RWPE1 (cell line): ENCODE results near the gene APOC3.

ENCODE experiments used
- CTCF ChIA-PET: fragments of 350-600 bp; sonication (Branson Sonifier 250); formaldehyde crosslinking; extraction: SDS; loops from one replicate; lab custom pipeline; 2021; lab: Yijun Ruan, JAX
- POLR2A ChIA-PET: fragments of 400-600 bp; formaldehyde crosslinking; extraction: SDS; loops from one replicate; lab custom pipeline; 2020; ENCODE audit warnings: antibody characterized with exemption; ENCODE audit not compliant: low non-redundant PET; lab: Yijun Ruan, JAX
- DNase-seq: peaks from one replicate; pipeline ENCODE4 v3.0.0; 2012; ENCODE audit warnings: low spot score
- H3K27ac ChIP-seq: fragments of 450-650 bp; 2 replicates; pipeline ENCODE4 v1.5.1; 2017
- TF ChIP-seq, protein P1 (sequence below): fragments of 450-650 bp; conservative IDR thresholded peaks from 2 replicates; pipeline ENCODE4 v1.5.1; 2017; ENCODE audit warnings: low read depth, mild to moderate bottlenecking

The APOC3 gene

DNA sequence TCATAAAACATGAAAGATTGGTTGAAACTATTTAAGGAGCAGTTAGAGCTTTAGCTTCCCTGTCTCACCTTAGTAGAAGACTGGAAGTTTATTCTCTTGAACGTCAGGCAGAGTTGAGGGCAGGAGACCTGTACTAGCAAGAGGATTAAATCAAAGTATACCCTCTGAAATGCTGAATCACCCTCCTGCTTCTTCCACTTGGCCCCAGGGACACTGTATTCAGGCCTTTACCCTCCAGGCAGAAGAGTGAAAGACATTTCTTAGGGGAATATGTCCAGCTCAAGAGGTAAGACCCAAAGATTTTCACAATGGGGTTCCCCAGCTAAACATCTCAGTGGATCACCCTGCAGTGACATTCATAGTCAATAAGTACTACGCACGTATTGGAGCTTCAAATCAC is 18.5 kb upstream of the APOC3 start:
- CTCF ChIA-PET: no interaction called here
- POLR2A ChIA-PET: no interaction called here
- H3K27ac ChIP-seq: no peak overlapping the region
- TF ChIP-seq, protein P1, sequence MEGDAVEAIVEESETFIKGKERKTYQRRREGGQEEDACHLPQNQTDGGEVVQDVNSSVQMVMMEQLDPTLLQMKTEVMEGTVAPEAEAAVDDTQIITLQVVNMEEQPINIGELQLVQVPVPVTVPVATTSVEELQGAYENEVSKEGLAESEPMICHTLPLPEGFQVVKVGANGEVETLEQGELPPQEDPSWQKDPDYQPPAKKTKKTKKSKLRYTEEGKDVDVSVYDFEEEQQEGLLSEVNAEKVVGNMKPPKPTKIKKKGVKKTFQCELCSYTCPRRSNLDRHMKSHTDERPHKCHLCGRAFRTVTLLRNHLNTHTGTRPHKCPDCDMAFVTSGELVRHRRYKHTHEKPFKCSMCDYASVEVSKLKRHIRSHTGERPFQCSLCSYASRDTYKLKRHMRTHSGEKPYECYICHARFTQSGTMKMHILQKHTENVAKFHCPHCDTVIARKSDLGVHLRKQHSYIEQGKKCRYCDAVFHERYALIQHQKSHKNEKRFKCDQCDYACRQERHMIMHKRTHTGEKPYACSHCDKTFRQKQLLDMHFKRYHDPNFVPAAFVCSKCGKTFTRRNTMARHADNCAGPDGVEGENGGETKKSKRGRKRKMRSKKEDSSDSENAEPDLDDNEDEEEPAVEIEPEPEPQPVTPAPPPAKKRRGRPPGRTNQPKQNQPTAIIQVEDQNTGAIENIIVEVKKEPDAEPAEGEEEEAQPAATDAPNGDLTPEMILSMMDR: no peak
- no peak for DNase-seq

DNA sequence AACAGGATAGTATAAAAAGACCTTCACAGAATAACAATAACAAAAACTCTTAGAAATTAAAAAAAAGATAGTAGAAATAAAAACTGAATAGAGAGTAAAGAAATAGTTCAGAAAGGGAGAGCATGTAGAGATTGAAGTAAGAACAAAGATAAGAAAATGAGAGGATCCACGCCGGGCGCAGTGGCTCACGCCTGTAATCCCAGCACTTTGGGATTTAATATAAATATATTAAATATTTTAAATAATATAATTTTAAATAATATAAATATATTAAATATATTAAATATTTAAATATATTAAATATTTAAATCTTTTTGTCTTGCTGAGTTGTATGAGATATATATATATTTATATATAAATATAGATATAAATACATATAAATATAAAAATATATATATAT is 17.6 kb upstream of the APOC3 start:
- CTCF ChIA-PET: no interaction called here
- POLR2A ChIA-PET: no interaction called here
- H3K27ac ChIP-seq: no peak overlapping the region
- no peak for DNase-seq
- TF ChIP-seq, protein P1: no peak

GRCh38 chr11:116813170-116813569 is 16.5 kb upstream of the APOC3 start:
- TF ChIP-seq, protein P1: no peak
- CTCF ChIA-PET: interaction anchor here (0.9 kb wide), 1 partner anchor 13 kb away, joined by 3 read pairs; no protein-coding TSS in a partner anchor

DNA sequence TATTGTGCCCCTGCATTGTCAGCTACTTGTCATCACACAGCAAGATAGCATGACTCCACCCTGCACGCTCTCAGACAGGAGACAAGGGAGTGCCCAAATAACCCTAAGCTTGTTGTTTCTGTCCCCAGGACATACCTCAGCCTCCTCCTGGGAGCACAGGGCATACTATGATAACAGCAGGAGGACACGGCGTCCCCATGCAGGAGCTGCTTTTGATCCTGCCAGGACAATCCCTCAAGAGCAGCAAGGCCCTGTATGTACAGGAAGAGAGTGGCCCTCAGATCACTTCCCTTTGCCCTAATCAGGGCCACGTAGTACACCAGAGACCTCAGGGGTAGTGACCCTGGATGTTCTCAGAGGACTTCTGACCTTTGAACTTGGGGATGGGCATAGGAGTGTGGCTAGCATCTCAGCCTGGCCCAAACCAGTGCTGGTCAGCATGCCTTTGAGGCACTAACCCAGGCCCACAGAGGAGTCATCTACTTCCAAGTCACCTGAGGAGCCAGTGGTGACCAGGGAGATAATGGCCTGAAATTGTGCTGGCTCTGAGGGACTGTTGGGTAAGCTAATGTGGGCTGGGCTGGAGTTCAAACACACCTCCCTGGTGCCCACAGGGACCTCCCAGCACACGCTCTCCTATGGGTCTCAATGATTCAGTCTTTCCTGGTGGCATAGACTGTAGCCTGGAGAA is 15.8 kb upstream of the APOC3 start:
- ChIA-PET CTCF (no interaction called here), POLR2A (no interaction called here)
- TF ChIP-seq, protein P1: no peak
- no peak overlapping the region for H3K27ac ChIP-seq
- no peak for DNase-seq

More at GRCh38 chr11:116813170-116813569, 16.5 kb upstream of the APOC3 start:
- DNase-seq: no peak
- POLR2A ChIA-PET: no interaction called here
- no peak overlapping the region for H3K27ac ChIP-seq

DNA sequence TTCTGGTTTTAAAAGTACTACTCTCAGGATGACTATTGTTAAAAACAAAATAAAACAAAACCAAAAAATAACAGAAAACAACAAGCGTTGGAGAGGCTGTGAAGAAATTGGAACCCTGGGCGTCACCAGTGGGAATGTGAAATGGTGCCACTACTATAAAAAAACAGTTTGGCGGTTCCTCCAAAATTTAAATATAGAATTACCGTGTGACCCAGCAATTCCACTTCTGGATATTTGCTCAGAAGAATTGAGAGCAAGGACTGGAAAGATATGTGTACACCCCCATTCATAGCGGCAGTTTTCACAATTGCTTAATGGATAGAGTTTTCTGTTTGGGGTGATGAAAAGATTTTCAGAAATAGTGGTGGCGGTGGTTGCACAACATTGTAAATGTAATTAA is 15.2 kb upstream of the APOC3 start:
- CTCF ChIA-PET: no interaction called here
- H3K27ac ChIP-seq: no peak overlapping the region
- no peak for DNase-seq
- TF ChIP-seq, protein P1: no peak
- POLR2A ChIA-PET: no interaction called here

DNA sequence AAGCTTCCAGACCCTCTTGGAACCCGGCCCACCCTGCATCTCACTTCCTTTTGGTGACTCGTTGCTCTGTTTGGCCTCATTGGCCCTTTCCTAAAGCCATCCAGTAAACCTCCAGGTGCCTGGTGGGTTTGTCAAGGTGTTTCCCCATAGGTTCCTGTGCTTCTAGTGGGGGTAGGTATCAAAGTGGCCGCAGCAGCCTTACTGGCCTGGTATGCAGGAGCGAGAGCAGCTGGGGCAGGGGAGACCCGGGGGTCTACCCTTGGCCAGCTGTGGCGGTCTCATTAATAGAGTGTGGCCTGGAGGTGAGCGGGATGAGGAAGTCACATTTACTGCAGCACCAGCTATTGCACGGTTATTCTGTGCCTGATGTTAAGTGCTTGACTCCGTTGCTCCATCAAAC is 10.7 kb upstream of the APOC3 start:
- H3K27ac ChIP-seq: no peak overlapping the region
- CTCF ChIA-PET: no interaction called here
- DNase-seq: no peak
- TF ChIP-seq, protein P1: no peak
- POLR2A ChIA-PET: no interaction called here
